ENCODE data around the gene MYO5A. TPM values are rescaled to one million over a fixed set of nuclear protein-coding genes. Genes with fewer than 3 reads are reported as not detected.

Gene MYO5A
- total and polyA plus RNA-seq, 5 donors from 2014 or later, result 6.1 to 63.3 (median 13.2) TPM

GRCh38 chr15:52276256-52276770, 252.4 kb downstream of the MYO5A start:
- H3K27me3 Mint-ChIP-seq, result no peaks in the 10 kb centered on the region
- no peaks in the 10 kb centered on the region for H3K4me1 ChIP-seq (ENCODE audit: control insufficient read depth, insufficient read depth, low read length, poor library complexity, severe bottlenecking)
- DNase-seq (no peak), ATAC-seq (ENCODE audit: low read depth in 2 of 2) (no peak)
- no peaks in the 10 kb centered on the region for H3K4me1 Mint-ChIP-seq
- H3K4me3 ChIP-seq (ENCODE audit: low read depth, low read length), result no peak overlapping the region
- no peaks in the 10 kb centered on the region for H3K9me3 ChIP-seq (ENCODE audit: control insufficient read depth in 2 of 2, low read length in 2 of 2)
- no peak overlapping the region for H3K4me3 Mint-ChIP-seq
- peaks cover 5% of the 10 kb centered on the region for H3K36me3 Mint-ChIP-seq
- no peak overlapping the region for H3K27ac ChIP-seq (ENCODE audit: insufficient read depth, low read length, poor library complexity, severe bottlenecking)
- H3K27ac Mint-ChIP-seq, result no peak overlapping the region
- no peaks in the 10 kb centered on the region for H3K9me3 Mint-ChIP-seq
- no peaks in the 10 kb centered on the region for H3K36me3 ChIP-seq (ENCODE audit: control insufficient read depth, insufficient read depth, low read length)
- peaks cover 4% of the 10 kb centered on the region for H3K27me3 ChIP-seq (ENCODE audit: control insufficient read depth, insufficient read depth, low read length)

- H3K4me1 Mint-ChIP-seq, result peaks cover 13 to 54% (median 41%) of the 10 kb centered on the region in 4 donors
Observed at GRCh38 chr15:52263563-52264282, 265.0 kb downstream of the MYO5A start.

GRCh38 chr15:52262364-52262763, 266.3 kb downstream of the MYO5A start:
- H3K27me3 ChIP-seq (ENCODE audit: control insufficient read depth, insufficient read depth, low read length), result no peaks in the 10 kb centered on the region
- peak overlapping the region; percentile 77 for H3K27ac ChIP-seq (ENCODE audit: insufficient read depth, low read length, poor library complexity, severe bottlenecking)
- Mint-ChIP-seq H3K27ac (peak overlapping the region; percentile 92 to 99 (median 95)), H3K4me1 (peaks cover 13 to 66% (median 44%) of the 10 kb centered on the region in 4 donors), H3K36me3 (peaks cover 3% of the 10 kb centered on the region), H3K27me3 (no peaks in the 10 kb centered on the region), H3K9me3 (no peaks in the 10 kb centered on the region), H3K4me3 (peak overlapping the region; percentile 63 to 90 (median 76))
- DNase-seq, result no peak
- H3K36me3 ChIP-seq (ENCODE audit: control insufficient read depth, insufficient read depth, low read length), result no peaks in the 10 kb centered on the region
- peak overlapping the region; percentile 68 for H3K4me3 ChIP-seq (ENCODE audit: low read depth, low read length)
- ATAC-seq (ENCODE audit: low read depth in 2 of 2), result no peak
- H3K4me1 ChIP-seq (ENCODE audit: control insufficient read depth, insufficient read depth, low read length, poor library complexity, severe bottlenecking), result peaks cover 47% of the 10 kb centered on the region
- H3K9me3 ChIP-seq (ENCODE audit: control insufficient read depth in 2 of 2, low read length in 2 of 2), result no peaks in the 10 kb centered on the region

More at GRCh38 chr15:52263563-52264282, 265.0 kb downstream of the MYO5A start:
- Mint-ChIP-seq H3K9me3 (no peaks in the 10 kb centered on the region), H3K4me3 (peak overlapping the region; percentile 58 to 87 (median 61)), H3K27ac (peak overlapping the region; percentile 92 to 99 (median 95)), H3K36me3 (peaks cover 3% of the 10 kb centered on the region), H3K27me3 (no peaks in the 10 kb centered on the region)
- no peak overlapping the region for H3K4me3 ChIP-seq (ENCODE audit: low read depth, low read length)
- ATAC-seq (ENCODE audit: low read depth in 2 of 2), result no peak
- peak in 1 of 3 donors; percentile 28 for DNase-seq
- H3K27me3 ChIP-seq (ENCODE audit: control insufficient read depth, insufficient read depth, low read length), result no peaks in the 10 kb centered on the region
- peaks cover 39% of the 10 kb centered on the region for H3K4me1 ChIP-seq (ENCODE audit: control insufficient read depth, insufficient read depth, low read length, poor library complexity, severe bottlenecking)
- no peaks in the 10 kb centered on the region for H3K36me3 ChIP-seq (ENCODE audit: control insufficient read depth, insufficient read depth, low read length)
- H3K27ac ChIP-seq (ENCODE audit: insufficient read depth, low read length, poor library complexity, severe bottlenecking), result peak overlapping the region; percentile 77
- H3K9me3 ChIP-seq (ENCODE audit: control insufficient read depth in 2 of 2, low read length in 2 of 2), result no peaks in the 10 kb centered on the region

GRCh38 chr15:52261498-52262242, 267.0 kb downstream of the MYO5A start:
- ATAC-seq (ENCODE audit: low read depth in 2 of 2), result peak; percentile 94 to 96
- Mint-ChIP-seq H3K27ac (peak overlapping the region; percentile 92 to 99 (median 95)), H3K4me1 (peaks cover 17 to 73% (median 48%) of the 10 kb centered on the region in 4 donors), H3K9me3 (no peaks in the 10 kb centered on the region), H3K36me3 (peaks cover 3% of the 10 kb centered on the region), H3K27me3 (peaks cover under 1% of the 10 kb centered on the region), H3K4me3 (peak overlapping the region; percentile 63 to 90 (median 76))
- Histone ChIP-seq H3K27ac (ENCODE audit: insufficient read depth, low read length, poor library complexity, severe bottlenecking) (peak overlapping the region; percentile 77), H3K4me3 (ENCODE audit: low read depth, low read length) (peak overlapping the region; percentile 68), H3K27me3 (ENCODE audit: control insufficient read depth, insufficient read depth, low read length) (no peaks in the 10 kb centered on the region), H3K36me3 (ENCODE audit: control insufficient read depth, insufficient read depth, low read length) (no peaks in the 10 kb centered on the region), H3K4me1 (ENCODE audit: control insufficient read depth, insufficient read depth, low read length, poor library complexity, severe bottlenecking) (peaks cover 54% of the 10 kb centered on the region), H3K9me3 (ENCODE audit: control insufficient read depth in 2 of 2, low read length in 2 of 2) (no peaks in the 10 kb centered on the region)
- DNase-seq, result peak; percentile 13 to 96 (median 59)

GRCh38 chr15:52261026-52261425, 267.7 kb downstream of the MYO5A start:
- peak overlapping the region; percentile 43 to 95 (median 92) for H3K27ac Mint-ChIP-seq
- Histone ChIP-seq H3K9me3 (ENCODE audit: control insufficient read depth in 2 of 2, low read length in 2 of 2) (no peaks in the 10 kb centered on the region), H3K4me3 (ENCODE audit: low read depth, low read length) (no peak overlapping the region), H3K27me3 (ENCODE audit: control insufficient read depth, insufficient read depth, low read length) (no peaks in the 10 kb centered on the region), H3K4me1 (ENCODE audit: control insufficient read depth, insufficient read depth, low read length, poor library complexity, severe bottlenecking) (peaks cover 58% of the 10 kb centered on the region), H3K27ac (ENCODE audit: insufficient read depth, low read length, poor library complexity, severe bottlenecking) (peak overlapping the region; percentile 77), H3K36me3 (ENCODE audit: control insufficient read depth, insufficient read depth, low read length) (no peaks in the 10 kb centered on the region)
- peak overlapping the region in 1 of 4 donors; percentile 39 for H3K4me3 Mint-ChIP-seq
- peaks cover 22 to 79% (median 53%) of the 10 kb centered on the region in 4 donors for H3K4me1 Mint-ChIP-seq
- ATAC-seq (ENCODE audit: low read depth in 2 of 2) (no peak), DNase-seq (peak in 1 of 3 donors; percentile 11)
- H3K27me3 Mint-ChIP-seq, result peaks cover 5% of the 10 kb centered on the region
- H3K36me3 Mint-ChIP-seq, result peaks cover 3% of the 10 kb centered on the region
- H3K9me3 Mint-ChIP-seq, result peaks cover 0 to 1% (median 0%) of the 10 kb centered on the region in 7 donors

- Histone ChIP-seq H3K27me3 (ENCODE audit: control insufficient read depth, insufficient read depth, low read length) (no peaks in the 10 kb centered on the region), H3K36me3 (ENCODE audit: control insufficient read depth, insufficient read depth, low read length) (no peaks in the 10 kb centered on the region), H3K4me3 (ENCODE audit: low read depth, low read length) (no peak overlapping the region), H3K9me3 (ENCODE audit: control insufficient read depth in 2 of 2, low read length in 2 of 2) (no peaks in the 10 kb centered on the region), H3K27ac (ENCODE audit: insufficient read depth, low read length, poor library complexity, severe bottlenecking) (no peak overlapping the region), H3K4me1 (ENCODE audit: control insufficient read depth, insufficient read depth, low read length, poor library complexity, severe bottlenecking) (peaks cover 61% of the 10 kb centered on the region)
- DNase-seq (no peak), ATAC-seq (ENCODE audit: low read depth in 2 of 2) (no peak)
- peaks cover 5% of the 10 kb centered on the region for H3K27me3 Mint-ChIP-seq
- H3K4me3 Mint-ChIP-seq, result peak overlapping the region in 2 of 4 donors; percentile 30 to 66
- H3K4me1 Mint-ChIP-seq, result peaks cover 25 to 87% (median 62%) of the 10 kb centered on the region in 4 donors
- H3K36me3 Mint-ChIP-seq, result peaks cover 3% of the 10 kb centered on the region
- peaks cover 0 to 1% (median 0%) of the 10 kb centered on the region in 7 donors for H3K9me3 Mint-ChIP-seq
- peak overlapping the region in 1 of 3 donors; percentile 92 for H3K27ac Mint-ChIP-seq
Observed at GRCh38 chr15:52259503-52259902, 269.2 kb downstream of the MYO5A start.

GRCh38 chr15:52258461-52258860, 270.2 kb downstream of the MYO5A start:
- H3K4me3 ChIP-seq (ENCODE audit: low read depth, low read length), result no peak overlapping the region
- no peak for DNase-seq
- no peaks in the 10 kb centered on the region for H3K9me3 ChIP-seq (ENCODE audit: control insufficient read depth in 2 of 2, low read length in 2 of 2)
- no peak for ATAC-seq (ENCODE audit: low read depth in 2 of 2)
- peaks cover 25 to 82% (median 57%) of the 10 kb centered on the region in 4 donors for H3K4me1 Mint-ChIP-seq
- peaks cover 5% of the 10 kb centered on the region for H3K27me3 Mint-ChIP-seq
- no peaks in the 10 kb centered on the region for H3K27me3 ChIP-seq (ENCODE audit: control insufficient read depth, insufficient read depth, low read length)
- H3K4me3 Mint-ChIP-seq, result peak overlapping the region in 1 of 4 donors; percentile 40
- H3K27ac Mint-ChIP-seq, result peak overlapping the region in 2 of 3 donors; percentile 29 to 65
- H3K36me3 ChIP-seq (ENCODE audit: control insufficient read depth, insufficient read depth, low read length), result no peaks in the 10 kb centered on the region
- peaks cover 3% of the 10 kb centered on the region for H3K36me3 Mint-ChIP-seq
- no peak overlapping the region for H3K27ac ChIP-seq (ENCODE audit: insufficient read depth, low read length, poor library complexity, severe bottlenecking)
- H3K9me3 Mint-ChIP-seq, result peaks cover 0 to 1% (median 0%) of the 10 kb centered on the region in 7 donors
- peaks cover 55% of the 10 kb centered on the region for H3K4me1 ChIP-seq (ENCODE audit: control insufficient read depth, insufficient read depth, low read length, poor library complexity, severe bottlenecking)

Data from CD4-positive, CD25-positive, alpha-beta regulatory T cell (primary cell).